ENCODE measurements around the gene OR13C2.
"Not testable (repeated sequence)": the region's sequence is repeated elsewhere in the genome, so short reads cannot be mapped to it uniquely, and the experiment has no call there.

Gene OR13C2, protein sequence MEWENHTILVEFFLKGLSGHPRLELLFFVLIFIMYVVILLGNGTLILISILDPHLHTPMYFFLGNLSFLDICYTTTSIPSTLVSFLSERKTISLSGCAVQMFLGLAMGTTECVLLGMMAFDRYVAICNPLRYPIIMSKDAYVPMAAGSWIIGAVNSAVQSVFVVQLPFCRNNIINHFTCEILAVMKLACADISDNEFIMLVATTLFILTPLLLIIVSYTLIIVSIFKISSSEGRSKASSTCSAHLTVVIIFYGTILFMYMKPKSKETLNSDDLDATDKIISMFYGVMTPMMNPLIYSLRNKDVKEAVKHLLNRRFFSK

DNA sequence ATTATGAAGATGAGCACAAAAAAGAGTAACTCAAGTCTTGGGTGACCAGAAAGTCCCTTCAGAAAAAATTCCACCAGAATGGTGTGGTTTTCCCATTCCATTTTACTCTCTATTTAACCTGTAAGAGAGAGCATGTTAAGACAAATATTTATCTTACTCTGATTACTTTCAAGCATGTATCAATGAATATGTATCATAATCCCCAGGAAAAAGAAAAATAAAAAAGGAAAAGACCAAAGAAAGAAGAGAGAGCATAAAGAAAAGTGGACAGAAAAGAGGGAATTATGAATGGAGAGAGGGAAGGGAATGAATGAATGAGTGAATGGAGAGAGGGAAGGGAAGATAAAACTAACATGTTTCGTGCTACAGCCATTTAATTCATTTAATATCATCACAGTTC lies at the start of gene OR13C2:
TSS of gene OR13C2 (minus strand) at position 101 of the 400 bp plus-strand sequence. CDS start at position 101, 0 bp downstream.
- not testable (repeated sequence) for H3K9me3 Mint-ChIP-seq (ENCODE audit: low read depth); H3K27me3 Mint-ChIP-seq; H3K27ac Mint-ChIP-seq; H3K36me3 Mint-ChIP-seq; H3K4me3 Mint-ChIP-seq; H3K4me1 Mint-ChIP-seq (ENCODE audit: low read depth)

DNA sequence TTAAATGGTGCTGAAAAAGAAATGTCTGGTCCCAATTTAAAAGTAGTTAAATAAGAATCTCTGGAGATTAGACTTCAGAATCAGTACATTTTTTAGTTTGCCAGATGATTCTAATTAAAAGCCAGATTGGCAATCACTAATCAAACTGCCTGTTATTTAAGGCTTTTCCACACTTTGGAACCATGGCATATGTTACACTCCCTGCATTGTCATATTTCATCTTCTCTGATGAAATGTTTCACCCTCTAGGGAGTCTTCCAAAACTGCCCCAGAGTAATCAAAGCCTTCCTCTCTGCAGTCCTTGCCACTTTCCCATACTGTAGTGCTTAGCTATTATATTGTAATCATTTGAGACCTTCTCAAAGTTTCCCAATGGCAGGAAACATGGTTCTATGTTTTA lies 30.0 kb upstream of the OR13C2 start:
- peaks cover 4% of the 10 kb centered on the region for H3K36me3 Mint-ChIP-seq
- H3K27me3 Mint-ChIP-seq, result no peaks in the 10 kb centered on the region

DNA sequence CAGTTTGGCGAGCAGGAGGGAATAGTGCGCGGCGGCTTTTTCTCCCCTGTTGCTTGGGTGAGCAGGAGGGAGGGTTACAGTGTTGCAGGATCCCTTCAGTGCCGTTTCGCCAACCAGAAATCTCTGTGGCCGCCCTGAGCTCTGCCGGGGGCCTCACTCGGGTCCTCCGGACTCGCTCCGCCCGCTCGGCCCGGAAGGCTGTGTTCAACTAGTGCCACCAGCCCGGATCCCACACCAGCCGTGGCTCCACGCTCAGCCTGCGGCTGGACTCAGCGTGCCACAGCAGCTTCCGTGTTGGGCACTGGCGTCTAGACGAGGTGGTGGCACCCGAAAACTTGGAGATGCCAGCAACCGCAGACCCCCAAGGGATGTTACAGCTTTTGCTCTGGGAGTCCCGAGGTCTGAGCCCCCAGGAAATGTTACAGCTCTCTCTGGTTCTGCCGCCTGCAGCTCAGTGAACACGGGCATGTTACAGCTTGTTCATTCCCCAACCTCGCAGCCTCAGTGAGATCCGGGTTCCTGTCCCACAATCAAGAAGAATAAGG lies 28.6 kb upstream of the OR13C2 start:
- no peak overlapping the region for H3K4me3 Mint-ChIP-seq
- no peak overlapping the region for H3K27ac Mint-ChIP-seq
- H3K27me3 Mint-ChIP-seq, result no peaks in the 10 kb centered on the region
- H3K4me1 Mint-ChIP-seq (ENCODE audit: low read depth), result no peaks in the 10 kb centered on the region
- H3K36me3 Mint-ChIP-seq, result peaks cover 4% of the 10 kb centered on the region
- H3K9me3 Mint-ChIP-seq (ENCODE audit: low read depth), result peaks cover 15% of the 10 kb centered on the region

More for the DNA sequence above, 30.0 kb upstream of the OR13C2 start:
- H3K4me3 Mint-ChIP-seq, result no peak overlapping the region
- H3K9me3 Mint-ChIP-seq (ENCODE audit: low read depth), result peaks cover 26% of the 10 kb centered on the region
- no peak overlapping the region for H3K27ac Mint-ChIP-seq
- no peaks in the 10 kb centered on the region for H3K4me1 Mint-ChIP-seq (ENCODE audit: low read depth)

DNA sequence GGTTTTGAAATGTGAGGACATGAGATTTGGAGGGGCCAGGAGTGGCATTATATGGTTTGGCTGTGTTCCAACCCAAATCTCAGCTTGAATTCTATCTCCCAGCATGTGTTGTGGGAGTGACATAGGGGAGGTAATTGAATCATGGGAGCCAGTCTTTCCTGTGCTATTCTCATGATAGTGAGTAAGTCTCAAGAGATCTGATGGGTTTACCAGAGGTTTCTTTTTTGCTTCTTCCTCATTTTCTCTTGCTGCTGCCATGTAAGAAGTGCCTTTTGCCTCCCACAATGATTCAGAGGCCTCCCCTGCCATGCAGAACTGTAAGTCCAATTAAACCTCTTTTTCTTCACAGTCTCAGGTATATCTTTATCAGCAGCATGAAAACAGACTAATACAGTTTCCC lies 20.5 kb upstream of the OR13C2 start:
- not testable (repeated sequence) for H3K9me3 Mint-ChIP-seq (ENCODE audit: low read depth); H3K36me3 Mint-ChIP-seq; H3K27me3 Mint-ChIP-seq; H3K4me3 Mint-ChIP-seq; H3K27ac Mint-ChIP-seq; H3K4me1 Mint-ChIP-seq (ENCODE audit: low read depth)

DNA sequence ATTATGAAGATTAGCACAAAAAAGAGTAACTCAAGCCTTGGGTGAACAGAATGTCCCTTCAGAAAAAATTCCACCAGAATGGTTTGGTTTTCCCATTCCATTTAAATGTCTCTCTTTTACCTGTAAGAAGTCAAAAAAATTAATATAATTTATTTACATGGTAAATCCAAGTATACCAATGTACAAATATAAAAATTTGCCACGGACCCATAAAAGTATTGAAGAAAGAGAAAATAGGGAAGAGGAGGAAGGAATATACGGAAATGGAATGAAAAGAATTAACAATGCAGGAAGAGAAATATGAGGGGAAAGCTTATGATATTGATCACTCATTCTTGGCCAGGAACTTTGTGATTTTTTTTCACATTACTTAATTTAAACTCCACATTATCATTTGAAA lies 12.7 kb upstream of the OR13C2 start, which contains the start of gene OR13C9:
TSS of gene OR13C9 (minus strand) at position 101 of the 400 bp plus-strand sequence. CDS start at position 101, 0 bp downstream.
- Mint-ChIP-seq H3K4me1 (ENCODE audit: low read depth) (no peaks in the 10 kb centered on the region), H3K27me3 (no peaks in the 10 kb centered on the region), H3K27ac (no peak within 1 kb of the TSS), H3K36me3 (peaks cover 4% of the 10 kb centered on the region), H3K9me3 (ENCODE audit: low read depth) (no peaks in the 10 kb centered on the region), H3K4me3 (no peak within 1 kb of the TSS)

DNA sequence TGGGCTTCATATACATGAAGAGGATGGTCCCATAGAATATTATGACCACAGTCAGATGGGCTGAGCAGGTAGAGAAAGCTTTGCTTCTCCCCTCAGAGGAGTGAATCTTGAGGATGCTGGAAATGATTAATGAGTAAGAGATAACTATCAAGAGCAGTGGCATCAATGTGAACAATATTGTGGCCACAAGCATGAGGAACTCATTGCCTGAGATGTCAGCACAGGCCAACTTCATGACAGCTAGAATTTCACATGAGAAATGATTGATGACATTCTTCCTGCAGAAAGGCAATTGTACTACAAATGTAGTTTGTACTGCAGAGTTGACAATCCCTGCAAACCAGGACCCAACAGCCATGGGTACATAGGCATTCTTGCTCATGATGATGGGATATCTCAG lies 12.0 kb upstream of the OR13C2 start:
- Mint-ChIP-seq H3K4me3 (no peak overlapping the region), H3K4me1 (ENCODE audit: low read depth) (no peaks in the 10 kb centered on the region), H3K27me3 (no peaks in the 10 kb centered on the region), H3K27ac (no peak overlapping the region), H3K9me3 (ENCODE audit: low read depth) (no peaks in the 10 kb centered on the region), H3K36me3 (peaks cover 4% of the 10 kb centered on the region)

DNA sequence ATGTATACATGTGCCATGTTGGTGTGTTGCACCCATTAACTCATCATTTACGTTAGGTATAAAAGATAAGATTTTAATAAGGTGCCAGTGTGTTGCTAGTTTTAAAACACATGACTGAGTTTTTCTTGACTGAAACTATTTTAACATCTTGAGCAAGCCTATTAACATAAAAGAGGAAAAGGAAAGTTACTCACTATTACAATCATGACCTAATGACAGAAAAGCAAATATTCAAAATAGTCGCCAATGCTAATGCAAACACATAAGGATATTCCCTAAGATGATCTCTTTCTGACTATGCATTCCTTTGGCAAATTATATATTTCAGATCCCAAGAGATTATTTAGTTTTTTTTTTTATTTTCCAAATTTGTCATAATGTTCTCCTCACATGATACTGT lies 5.8 kb upstream of the OR13C2 start:
- no peak overlapping the region for H3K27ac Mint-ChIP-seq
- H3K27me3 Mint-ChIP-seq, result no peaks in the 10 kb centered on the region
- H3K36me3 Mint-ChIP-seq, result peaks cover 4% of the 10 kb centered on the region
- no peaks in the 10 kb centered on the region for H3K4me1 Mint-ChIP-seq (ENCODE audit: low read depth)
- no peak overlapping the region for H3K4me3 Mint-ChIP-seq
- H3K9me3 Mint-ChIP-seq (ENCODE audit: low read depth), result no peaks in the 10 kb centered on the region

DNA sequence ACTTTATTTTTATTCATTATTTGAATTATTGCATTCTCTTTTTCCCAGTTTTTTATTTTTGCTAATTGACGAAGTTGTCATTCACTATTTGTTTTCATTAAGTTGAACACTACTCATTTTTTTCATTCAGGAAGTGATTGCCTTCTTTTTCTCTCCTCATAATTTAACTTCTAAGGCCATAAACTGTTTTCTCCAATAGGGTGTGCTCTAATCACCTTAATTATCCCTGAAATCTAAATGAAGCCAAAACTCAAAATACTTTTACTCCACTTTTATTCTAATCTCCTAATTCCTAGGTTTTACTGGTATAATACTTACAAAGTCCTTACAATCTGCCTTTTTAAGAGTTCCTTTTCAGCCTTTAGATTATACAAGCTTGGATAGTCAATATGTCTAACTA lies 2.9 kb upstream of the OR13C2 start:
- no peaks in the 10 kb centered on the region for H3K27me3 Mint-ChIP-seq
- no peaks in the 10 kb centered on the region for H3K4me1 Mint-ChIP-seq (ENCODE audit: low read depth)
- no peak overlapping the region for H3K27ac Mint-ChIP-seq
- H3K9me3 Mint-ChIP-seq (ENCODE audit: low read depth), result no peaks in the 10 kb centered on the region
- no peak overlapping the region for H3K4me3 Mint-ChIP-seq
- H3K36me3 Mint-ChIP-seq, result no peaks in the 10 kb centered on the region

DNA sequence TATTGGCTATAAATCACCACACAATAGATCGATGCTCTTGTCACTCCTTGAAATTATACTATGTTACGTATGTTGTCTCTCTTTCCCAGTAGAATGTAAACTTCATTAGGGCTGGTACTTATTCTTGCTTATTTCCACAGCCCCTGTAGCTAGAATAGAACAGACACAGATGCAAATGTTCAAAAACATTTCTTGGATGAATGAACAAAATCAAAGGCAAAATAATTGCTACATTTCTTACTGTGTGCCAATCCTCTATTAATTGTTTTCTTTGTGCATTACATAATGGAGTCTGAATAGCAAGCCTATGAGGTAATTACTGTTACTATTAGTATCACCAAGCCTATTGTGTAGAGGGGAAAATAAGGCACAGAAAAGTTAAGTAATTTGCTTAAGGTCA lies 725 bp upstream of the OR13C2 start:
- H3K36me3 Mint-ChIP-seq, result no peaks in the 10 kb centered on the region
- H3K9me3 Mint-ChIP-seq (ENCODE audit: low read depth), result no peaks in the 10 kb centered on the region
- H3K27me3 Mint-ChIP-seq, result no peaks in the 10 kb centered on the region
- H3K4me3 Mint-ChIP-seq, result no peak overlapping the region
- H3K27ac Mint-ChIP-seq, result no peak overlapping the region
- H3K4me1 Mint-ChIP-seq (ENCODE audit: low read depth), result no peaks in the 10 kb centered on the region

DNA sequence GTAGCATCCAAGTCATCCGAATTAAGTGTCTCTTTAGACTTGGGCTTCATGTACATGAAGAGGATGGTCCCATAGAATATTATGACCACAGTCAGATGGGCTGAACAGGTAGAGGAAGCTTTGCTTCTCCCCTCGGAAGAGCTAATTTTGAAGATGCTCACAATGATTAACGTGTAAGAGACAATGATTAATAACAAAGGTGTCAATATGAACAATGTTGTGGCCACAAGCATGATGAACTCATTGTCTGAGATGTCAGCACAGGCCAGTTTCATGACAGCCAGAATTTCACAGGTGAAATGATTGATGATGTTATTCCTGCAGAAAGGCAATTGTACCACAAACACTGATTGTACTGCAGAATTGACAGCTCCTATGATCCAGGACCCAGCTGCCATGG lies 626 bp downstream of the OR13C2 start:
- no peaks in the 10 kb centered on the region for H3K27me3 Mint-ChIP-seq
- H3K9me3 Mint-ChIP-seq (ENCODE audit: low read depth), result no peaks in the 10 kb centered on the region
- no peaks in the 10 kb centered on the region for H3K4me1 Mint-ChIP-seq (ENCODE audit: low read depth)
- no peaks in the 10 kb centered on the region for H3K36me3 Mint-ChIP-seq
- H3K27ac Mint-ChIP-seq, result no peak overlapping the region
- no peak overlapping the region for H3K4me3 Mint-ChIP-seq

DNA sequence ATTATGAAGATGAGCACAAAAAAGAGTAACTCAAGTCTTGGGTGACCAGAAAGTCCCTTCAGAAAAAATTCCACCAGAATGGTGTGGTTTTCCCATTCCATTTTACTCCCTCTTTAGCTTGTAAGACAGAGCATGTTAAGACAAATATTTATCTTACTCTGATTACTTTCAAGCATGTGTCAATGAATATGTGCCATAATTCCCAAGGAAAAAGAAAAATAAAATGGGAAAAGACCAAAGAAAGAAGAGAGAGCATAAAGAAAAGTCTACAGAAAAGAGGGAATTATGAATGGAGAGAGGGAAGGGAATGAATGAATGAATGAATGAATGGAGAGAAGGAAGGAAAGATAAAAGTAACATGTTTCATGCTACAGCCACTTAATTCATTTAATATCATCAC lies 6.1 kb downstream of the OR13C2 start, which contains the start of gene OR13C5:
TSS of gene OR13C5 (minus strand) at position 101 of the 400 bp plus-strand sequence. CDS start at position 101, 0 bp downstream.
- not testable (repeated sequence) for H3K27me3 Mint-ChIP-seq, H3K27ac Mint-ChIP-seq

DNA sequence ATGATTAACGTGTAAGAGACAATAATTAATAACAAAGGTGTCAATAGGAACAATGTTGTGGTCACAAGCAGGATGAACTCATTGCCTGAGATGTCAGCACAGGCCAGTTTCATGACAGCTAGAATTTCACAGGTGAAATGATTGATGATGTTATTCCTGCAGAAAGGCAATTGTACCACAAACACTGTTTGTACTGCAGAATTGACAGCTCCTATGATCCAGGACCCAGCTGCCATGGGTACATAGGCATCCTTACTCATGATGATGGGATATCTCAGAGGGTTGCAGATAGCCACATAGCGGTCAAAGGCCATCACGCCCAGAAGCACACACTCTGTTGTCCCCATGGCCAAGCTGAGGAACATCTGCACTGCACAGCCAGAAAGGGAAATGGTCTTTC lies 6.7 kb downstream of the OR13C2 start:
- not testable (repeated sequence) for H3K27me3 Mint-ChIP-seq; H3K4me1 Mint-ChIP-seq (ENCODE audit: low read depth); H3K9me3 Mint-ChIP-seq (ENCODE audit: low read depth); H3K4me3 Mint-ChIP-seq; H3K27ac Mint-ChIP-seq; H3K36me3 Mint-ChIP-seq

More for the DNA sequence above, 6.1 kb downstream of the OR13C2 start, which contains the start of gene OR13C5:
- not testable (repeated sequence) for H3K4me1 Mint-ChIP-seq (ENCODE audit: low read depth); H3K36me3 Mint-ChIP-seq; H3K4me3 Mint-ChIP-seq; H3K9me3 Mint-ChIP-seq (ENCODE audit: low read depth)

DNA sequence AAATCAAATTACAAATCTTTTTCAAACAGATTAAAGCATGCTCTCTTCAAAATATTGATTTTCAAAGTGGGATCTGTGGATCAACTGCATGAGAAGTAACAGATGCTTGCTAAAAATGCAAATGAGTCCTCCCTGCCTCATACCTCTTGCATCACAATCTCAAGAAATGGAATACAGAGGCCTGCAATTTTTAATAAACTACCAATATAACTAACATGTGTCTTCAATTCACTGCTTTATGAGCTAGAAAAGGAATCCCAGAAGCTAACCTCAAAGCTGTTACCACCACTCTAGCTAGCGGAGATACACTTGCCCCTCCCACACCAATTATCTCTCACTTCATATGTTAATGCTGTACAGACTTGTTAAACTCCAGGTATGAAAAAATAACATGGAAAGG lies 15.8 kb downstream of the OR13C2 start:
- Mint-ChIP-seq H3K27me3 (peaks cover 2% of the 10 kb centered on the region), H3K4me3 (no peak overlapping the region), H3K9me3 (ENCODE audit: low read depth) (no peaks in the 10 kb centered on the region), H3K27ac (no peak overlapping the region), H3K4me1 (ENCODE audit: low read depth) (no peaks in the 10 kb centered on the region), H3K36me3 (no peaks in the 10 kb centered on the region)

DNA sequence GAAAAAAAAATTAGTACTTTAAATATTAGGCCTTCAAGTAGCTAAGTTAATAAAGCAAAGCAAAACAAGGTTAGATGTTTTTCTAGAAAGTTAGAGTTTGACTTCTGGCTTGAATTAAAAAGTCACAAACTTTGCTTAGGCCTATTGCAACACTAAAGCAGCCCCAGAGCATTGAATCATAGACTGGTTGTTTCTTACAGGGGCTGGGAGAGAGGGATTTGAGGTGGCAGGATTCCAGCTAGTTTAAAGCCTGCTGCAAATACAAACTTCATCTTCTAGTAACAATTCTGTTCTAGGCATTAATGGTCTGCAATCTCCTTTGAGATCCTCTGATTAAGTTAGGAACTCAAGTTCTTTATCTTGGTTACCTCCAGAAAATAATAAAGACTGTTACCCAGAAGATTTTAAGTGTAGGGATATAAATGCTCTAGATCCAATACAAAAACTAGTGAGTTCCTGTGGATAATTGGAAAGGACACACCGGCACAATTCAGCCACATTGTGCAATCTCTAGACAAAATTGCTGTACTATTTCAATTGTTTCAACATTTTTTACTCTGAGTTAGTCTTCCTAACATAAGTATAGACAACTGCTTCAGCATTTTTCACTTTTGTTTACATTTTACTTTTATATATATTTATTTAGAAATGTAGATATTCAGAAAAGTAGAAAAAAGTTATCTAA lies 18.8 kb downstream of the OR13C2 start:
- Mint-ChIP-seq H3K27me3 (peaks cover 2% of the 10 kb centered on the region), H3K4me1 (ENCODE audit: low read depth) (no peaks in the 10 kb centered on the region), H3K36me3 (no peaks in the 10 kb centered on the region), H3K9me3 (ENCODE audit: low read depth) (no peaks in the 10 kb centered on the region), H3K27ac (no peak overlapping the region), H3K4me3 (no peak overlapping the region)

DNA sequence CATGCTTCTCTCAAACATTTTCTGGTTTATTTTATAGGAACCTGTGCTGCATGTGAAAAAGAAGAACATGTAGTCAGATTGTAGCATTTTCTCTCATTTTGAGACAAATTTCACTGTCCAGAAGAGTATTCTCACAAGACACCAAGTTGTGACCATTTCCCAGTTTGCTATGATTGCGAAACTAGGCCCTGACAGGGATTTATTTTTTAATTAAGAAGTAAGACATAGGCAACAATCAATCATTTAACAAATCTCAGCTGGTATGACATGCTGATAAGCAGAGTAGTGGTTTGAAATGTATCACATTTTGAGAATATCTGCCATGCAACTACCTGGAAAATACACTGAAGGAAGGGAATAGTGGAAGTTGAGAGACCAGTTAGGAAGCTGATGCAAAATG lies 24.9 kb downstream of the OR13C2 start:
- no peaks in the 10 kb centered on the region for H3K9me3 Mint-ChIP-seq (ENCODE audit: low read depth)
- no peak overlapping the region for H3K27ac Mint-ChIP-seq
- no peak overlapping the region for H3K4me3 Mint-ChIP-seq
- H3K4me1 Mint-ChIP-seq (ENCODE audit: low read depth), result no peaks in the 10 kb centered on the region
- no peaks in the 10 kb centered on the region for H3K36me3 Mint-ChIP-seq
- no peaks in the 10 kb centered on the region for H3K27me3 Mint-ChIP-seq

Data from activated naive CD8-positive, alpha-beta T cell (primary cell).